Kidney glomerular epithelial cell (primary cell): ENCODE data around the gene CAPRIN2.

Source experiments
- DNase-seq: peaks from one replicate; lab custom pipeline; 2025; lab: John Stamatoyannopoulos, UW

The CAPRIN2 gene

DNA sequence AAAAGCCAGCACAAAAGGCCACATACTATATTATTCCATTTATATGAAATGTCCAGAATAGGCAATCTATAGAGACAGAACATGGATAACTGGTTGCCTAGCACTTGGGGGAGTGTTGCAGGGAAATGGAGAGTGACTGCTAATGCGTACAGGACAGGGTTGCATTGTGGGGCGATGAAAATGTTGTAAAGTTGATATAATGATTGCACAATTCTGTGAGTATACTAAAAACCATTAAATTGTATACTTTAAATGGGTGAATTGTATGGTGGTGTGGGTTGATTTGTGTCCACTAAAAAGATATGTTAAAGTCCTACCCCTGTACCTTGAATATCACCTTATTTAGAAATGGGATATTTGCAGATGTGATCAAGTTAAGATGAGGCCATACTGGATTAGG is 7.0 kb upstream of the CAPRIN2 start:
- DNase-seq = no peak

DNA sequence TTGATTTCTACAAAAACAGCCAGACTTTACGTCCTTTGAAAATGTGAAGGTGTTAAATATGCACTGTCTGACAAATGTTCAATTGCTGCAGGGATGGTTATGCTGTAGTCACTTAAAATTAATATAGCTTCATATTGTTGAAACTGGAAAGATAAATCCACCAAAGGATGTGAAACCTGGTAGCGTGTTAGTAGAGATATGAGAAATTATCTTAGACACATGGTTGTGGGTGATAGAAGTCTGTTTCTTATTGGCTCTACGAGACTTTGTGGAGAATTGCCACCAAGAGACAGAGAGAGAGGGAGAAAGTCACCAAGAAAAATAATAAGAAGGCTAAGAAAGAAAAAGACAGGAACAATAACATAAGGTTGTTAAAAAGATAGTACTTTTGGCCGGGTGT is 2.6 kb upstream of the CAPRIN2 start:
- DNase-seq = no peak

- no peak for DNase-seq
These were observed 1.3 kb upstream of the CAPRIN2 start for GRCh38 chr12:30756074-30756473.

DNA sequence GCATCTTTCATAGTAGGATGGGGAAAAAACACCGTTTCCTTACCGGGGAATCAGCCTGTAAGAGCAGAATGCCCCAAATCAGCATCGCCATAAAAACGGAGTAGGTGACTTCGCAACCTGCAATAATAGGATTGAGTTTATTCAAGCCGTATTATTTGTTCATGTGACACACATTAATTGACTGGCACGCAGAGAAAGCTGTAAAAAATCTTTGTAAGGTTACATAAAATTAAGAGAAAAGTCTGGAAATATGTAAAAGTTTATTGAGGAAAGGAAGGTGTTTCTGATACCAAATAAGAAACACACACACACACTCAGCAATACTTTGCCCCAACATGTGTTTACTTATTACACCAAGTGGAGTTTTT is 628 bp upstream of the CAPRIN2 start:
- DNase-seq = no peak

- DNase-seq = no peak
These were observed 385 bp downstream of the CAPRIN2 start for GRCh38 chr12:30754383-30754749.

DNA sequence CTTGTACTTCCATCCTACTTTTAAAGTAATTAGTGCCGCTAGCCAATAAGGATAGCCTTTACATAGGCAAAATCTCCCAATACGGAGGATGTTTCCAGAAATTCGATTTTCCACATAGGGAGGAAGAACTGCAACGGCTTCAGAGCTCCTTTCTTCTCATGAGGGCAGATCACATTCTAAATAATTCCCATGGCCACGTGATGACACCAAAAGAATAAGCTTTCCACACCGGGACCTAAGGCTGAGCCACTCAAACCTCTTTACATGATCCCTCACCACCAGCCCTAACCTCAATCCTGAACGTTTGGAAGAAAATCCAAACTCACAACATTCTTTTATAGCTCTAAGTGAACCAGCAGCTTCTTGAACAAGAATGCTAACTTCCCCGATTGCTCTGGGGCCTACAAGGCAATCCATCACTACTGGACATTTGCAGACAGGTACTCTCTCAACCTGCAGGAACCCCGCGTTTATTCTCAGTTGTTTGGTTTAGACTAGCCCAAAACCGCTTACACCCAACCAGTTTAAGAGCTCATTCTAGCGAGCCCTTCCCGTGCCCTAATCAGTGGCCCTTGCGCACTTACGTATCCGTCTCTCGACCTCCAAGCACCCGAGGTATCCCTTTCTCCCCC is 884 bp downstream of the CAPRIN2 start:
- DNase-seq = no peak

DNA sequence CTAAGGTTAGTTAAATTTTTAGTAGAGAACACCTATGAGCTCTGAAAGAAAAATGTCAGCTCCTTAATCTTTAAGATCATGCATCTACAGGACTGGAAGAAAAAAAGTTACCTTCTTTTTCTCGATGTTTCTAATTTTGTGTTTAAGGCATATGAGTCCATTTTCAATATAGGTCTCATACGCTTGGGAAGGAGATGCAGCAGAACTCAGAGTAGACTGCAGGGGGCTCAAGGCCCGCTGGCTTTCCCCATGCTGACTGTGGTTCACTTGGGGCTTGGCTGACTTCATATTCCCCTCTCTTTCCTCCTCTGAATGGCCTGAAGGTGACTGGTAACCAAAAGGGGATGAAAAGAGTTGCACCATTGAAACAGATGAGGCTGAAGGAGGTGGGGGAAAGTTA is 1.5 kb downstream of the CAPRIN2 start:
- no peak for DNase-seq

- DNase-seq = no peak
These were observed 2.5 kb downstream of the CAPRIN2 start for GRCh38 chr12:30752255-30752654.

DNA sequence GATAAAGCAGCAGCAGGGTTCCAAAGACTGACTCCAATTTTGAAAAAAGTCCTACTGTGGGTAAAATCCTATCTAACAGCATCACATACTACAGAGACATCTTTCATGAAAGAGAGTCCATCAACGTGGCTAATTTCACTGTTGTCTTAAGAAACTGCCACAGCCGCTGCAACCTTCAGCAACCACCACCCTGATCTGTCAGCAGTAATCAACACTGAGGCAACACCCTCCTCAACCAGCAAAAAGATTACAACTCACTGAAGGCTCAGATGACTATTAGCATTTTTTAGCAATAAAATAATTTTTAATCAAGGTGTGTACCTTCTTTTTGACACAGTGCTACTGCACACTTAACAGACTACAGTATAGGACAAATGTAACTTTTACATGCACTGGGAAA is 6.6 kb downstream of the CAPRIN2 start:
- no peak for DNase-seq

GRCh38 chr12:30746190-30746589 is 8.6 kb downstream of the CAPRIN2 start:
- no peak for DNase-seq

GRCh38 chr12:30744321-30744720 is 10.4 kb downstream of the CAPRIN2 start:
- DNase-seq = no peak

DNA sequence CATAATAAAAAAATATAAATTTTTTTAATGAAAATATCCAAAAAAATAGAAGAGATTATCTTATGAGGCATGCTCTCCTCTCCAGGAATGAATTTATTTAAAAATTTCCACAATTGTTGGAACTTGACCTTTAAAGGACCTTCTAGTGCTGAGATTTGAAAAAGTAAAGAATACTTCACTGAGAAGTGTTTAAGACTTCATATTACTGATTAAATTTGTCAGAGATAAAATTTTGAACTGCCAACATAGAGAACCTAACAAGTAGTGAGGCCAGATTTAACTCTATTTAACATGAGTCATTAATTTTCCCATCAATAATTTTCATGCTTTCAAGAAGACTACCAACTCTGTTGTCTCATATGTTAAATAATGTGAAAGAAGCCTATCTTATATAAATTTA is 14.5 kb downstream of the CAPRIN2 start:
- DNase-seq = no peak

DNA sequence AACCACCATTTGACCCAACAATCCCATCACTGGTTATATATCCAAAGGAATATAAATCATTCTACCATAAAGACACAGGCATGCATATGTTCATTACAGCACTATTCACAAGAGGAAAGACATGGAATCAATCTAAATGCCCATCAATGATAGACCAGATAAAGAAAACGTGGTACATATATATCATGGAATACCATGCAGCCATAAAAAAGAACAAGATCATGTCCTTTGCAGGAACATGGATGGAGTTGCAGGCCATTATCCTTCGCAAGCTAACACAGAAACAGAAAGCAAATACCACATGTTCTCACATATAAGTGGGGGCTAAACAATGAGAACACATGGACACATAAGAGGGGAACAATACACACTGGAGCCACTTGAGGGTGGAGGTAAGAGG is 15.7 kb downstream of the CAPRIN2 start:
- DNase-seq = no peak

- DNase-seq = no peak
These were observed 21.7 kb downstream of the CAPRIN2 start for GRCh38 chr12:30732954-30733637.

- no peak for DNase-seq
These were observed 24.7 kb downstream of the CAPRIN2 start for GRCh38 chr12:30730011-30730410.

GRCh38 chr12:30729547-30729946 is 25.2 kb downstream of the CAPRIN2 start:
- DNase-seq = no peak

- no peak for DNase-seq
These were observed 28.1 kb downstream of the CAPRIN2 start for GRCh38 chr12:30726647-30727046.

- DNase-seq = peak; percentile 37
These were observed 29.0 kb downstream of the CAPRIN2 start for GRCh38 chr12:30725739-30726138.

DNA sequence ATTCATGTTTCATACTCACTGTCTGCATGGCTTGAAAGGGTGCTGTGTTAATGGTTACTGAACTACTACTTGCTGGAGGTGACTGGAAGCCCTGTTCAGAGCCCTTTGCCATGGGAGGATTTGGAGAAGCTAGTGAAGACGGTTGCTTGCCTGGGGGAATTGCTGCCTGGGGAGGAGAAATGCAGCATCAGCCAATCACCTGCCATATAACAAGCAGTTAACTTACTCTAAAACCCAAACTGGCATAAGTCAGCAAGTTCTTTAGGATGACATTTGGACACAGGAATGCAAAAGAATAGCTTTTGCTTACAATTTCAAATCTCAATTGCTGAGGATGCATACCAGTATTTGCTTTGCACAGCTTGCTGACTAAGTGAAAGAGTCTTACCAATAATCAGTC is 35.7 kb downstream of the CAPRIN2 start:
- peak; percentile 68 for DNase-seq

DNA sequence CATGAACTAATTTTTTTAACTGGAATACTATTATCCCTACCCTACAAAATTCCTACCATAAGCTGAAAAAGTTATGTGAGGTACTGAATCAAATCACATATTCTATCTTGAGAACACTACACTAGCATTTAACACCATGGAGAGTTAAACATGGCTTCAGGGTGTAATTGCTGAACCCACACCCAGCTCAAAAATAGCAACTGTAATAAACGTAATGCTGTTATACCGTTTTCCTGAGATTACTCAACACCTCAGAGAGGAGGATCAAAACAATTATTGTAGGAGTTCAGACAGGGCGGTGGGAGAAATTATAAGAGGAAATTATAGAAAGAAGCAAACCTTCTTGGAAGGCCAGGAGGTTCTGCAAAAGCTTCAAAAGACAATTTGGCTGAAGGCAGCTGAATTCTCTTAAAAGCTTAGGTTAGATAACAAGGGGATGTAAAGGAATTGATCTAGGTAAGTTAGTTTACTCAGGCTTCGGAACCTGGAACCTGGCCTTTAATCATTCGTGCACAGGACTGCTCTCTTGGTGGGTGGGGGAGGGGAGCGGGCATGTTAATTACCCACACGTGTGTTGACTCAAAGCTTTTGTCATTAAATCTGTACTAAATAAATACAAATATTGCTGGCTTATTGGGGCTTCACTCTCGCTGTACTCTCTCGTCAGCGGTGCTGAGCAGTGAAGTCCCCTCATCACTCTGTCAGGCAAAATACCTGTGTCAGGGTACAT is 47.0 kb downstream of the CAPRIN2 start:
- DNase-seq = no peak

GRCh38 chr12:30706476-30706875 is 48.3 kb downstream of the CAPRIN2 start:
- no peak for DNase-seq

GRCh38 chr12:30701056-30701455 is 53.7 kb downstream of the CAPRIN2 start:
- no peak for DNase-seq

DNA sequence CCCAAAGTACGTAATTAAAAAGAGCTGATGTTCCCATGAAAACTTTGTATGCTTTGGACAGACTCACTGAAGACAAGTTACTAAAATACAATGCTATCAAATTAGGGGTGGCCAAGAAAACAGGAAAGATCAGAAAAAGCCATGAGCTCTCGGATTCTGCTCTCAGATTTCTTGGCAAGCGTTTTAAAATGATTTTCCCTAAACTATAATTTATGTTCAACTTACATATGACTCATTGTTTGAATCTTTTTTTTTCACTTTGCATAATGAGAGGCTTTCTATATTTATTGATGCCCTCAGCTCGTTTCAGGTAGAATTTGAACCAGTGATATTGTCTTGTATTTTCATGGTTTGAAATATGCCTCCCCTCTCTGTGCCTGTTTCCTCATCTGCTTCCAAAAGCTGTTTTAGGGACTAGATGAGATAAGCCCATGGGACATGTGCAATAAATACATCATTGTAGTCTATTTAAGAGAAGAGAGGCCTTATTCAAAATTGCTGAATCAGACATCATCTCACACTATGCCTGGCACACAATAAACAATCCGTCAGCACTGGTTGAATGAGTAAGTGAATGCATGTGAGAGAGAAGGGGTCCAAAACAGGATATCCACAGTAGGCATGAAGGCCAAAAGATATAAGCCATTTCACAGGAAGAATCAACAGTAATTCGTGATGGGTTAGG is 54.4 kb downstream of the CAPRIN2 start:
- no peak for DNase-seq
